Upper lobe of left lung (tissue), 4 donors: ENCODE data around the gene KLF8.

Experiments
- CTCF ChIP-seq, 6 experiments: fragments of 450-650 bp in 4 of 6; fragments of 200-600 bp in 2 of 6; sonication (generic) in 2 of 6; IDR thresholded peaks; one replicate each; pipeline ENCODE4 v1.5.1; 2016 to 2019; ENCODE audit warnings: antibody characterized with exemption in 6 of 6
- EP300 ChIP-seq, 4 donors: sonication (generic); formaldehyde crosslinking; IDR thresholded peaks; one replicate each; pipeline ENCODE4 v1.5.1; 2017; ENCODE audit warnings: antibody characterized with exemption in 4 of 4, control low read depth in 2 of 4
- POLR2A ChIP-seq, 4 donors: fragments of 450-650 bp; IDR thresholded peaks; one replicate each; pipeline ENCODE4 v1.5.1; 2016 to 2017; ENCODE audit warnings: antibody characterized with exemption in 4 of 4, mild to moderate bottlenecking in 2 of 4
- POLR2AphosphoS5 ChIP-seq, 2 donors: sonication (generic); formaldehyde crosslinking; IDR thresholded peaks; one replicate each; pipeline ENCODE4 v1.5.1; 2017; ENCODE audit warnings: antibody characterized with exemption in 2 of 2

GRCh38 chrX:56318076-56318475 lies 85.9 kb downstream of the KLF8 start:
- TF ChIP-seq CTCF (IDR thresholded peaks at IDR 0.05), result no peak
- TF ChIP-seq EP300 (IDR thresholded peaks at IDR 0.05), result no peak
- no peak for TF ChIP-seq POLR2AphosphoS5 (IDR thresholded peaks at IDR 0.05)
- TF ChIP-seq POLR2A (IDR thresholded peaks at IDR 0.05), result no peak
